Measurements from ENCODE around the gene TP53I13.
A peak's percentile ranks its signal among the peaks of the same experiment; 100 is the strongest.

Gene TP53I13

DNA sequence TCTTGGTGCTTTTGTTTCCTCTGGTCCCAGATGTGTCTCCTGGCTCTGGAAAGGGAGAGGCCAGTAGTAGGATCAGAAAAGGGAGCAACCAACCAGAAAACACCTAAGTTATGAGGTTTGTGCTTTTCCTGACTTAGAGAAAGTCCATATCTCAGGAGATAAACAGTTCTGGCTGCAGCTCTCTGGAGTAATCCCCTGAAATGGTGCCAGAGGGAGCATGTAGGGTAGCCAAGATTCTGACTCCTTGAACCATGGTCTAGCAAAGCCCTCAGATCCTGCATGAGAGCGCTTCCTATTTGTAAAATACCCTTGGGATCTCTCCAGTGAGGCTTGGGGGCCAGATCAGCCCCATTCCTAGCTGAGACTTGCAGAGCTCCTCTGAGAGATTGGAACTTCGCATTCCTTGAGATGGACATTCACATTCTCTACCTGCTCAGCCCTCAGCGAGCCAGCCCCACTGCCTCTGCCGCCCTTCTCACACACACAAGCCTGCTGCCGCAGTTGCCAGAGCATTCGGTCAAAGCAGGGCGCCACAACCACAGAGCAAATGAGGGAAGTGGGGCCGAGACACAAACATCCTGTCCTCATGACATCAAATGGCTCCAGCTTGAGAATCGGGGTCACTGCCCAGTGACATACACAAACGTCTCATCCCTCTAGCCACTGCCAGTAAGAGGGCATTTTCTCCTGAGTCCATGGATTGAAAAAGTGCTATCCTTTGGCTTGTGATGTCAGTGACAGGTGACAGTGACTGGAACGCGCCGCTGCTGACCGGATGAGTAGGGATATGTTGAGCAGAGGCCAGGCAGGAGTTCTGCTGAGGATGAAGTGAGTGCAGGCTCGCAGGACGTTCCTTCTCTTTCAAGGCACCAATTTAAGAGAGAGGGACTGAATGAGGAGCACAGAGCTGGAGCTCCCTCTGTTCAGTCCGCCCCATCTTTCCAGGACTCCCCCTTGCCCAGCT lies 6.7 kb upstream of the TP53I13 start:
- H3K9ac ChIP-seq (ENCODE audit: low read depth, low read length) = no peak overlapping the region
- no peaks in the 10 kb centered on the region for H3K9me3 ChIP-seq (ENCODE audit: control insufficient read depth, insufficient read depth, low read length)
- H3K4me1 ChIP-seq (ENCODE audit: insufficient read depth, low read length) = peaks cover 6% of the 10 kb centered on the region; the same call in 1 of the 2 replicates
- no peaks in the 10 kb centered on the region for H3K36me3 ChIP-seq (ENCODE audit: insufficient read depth, low read length)

DNA sequence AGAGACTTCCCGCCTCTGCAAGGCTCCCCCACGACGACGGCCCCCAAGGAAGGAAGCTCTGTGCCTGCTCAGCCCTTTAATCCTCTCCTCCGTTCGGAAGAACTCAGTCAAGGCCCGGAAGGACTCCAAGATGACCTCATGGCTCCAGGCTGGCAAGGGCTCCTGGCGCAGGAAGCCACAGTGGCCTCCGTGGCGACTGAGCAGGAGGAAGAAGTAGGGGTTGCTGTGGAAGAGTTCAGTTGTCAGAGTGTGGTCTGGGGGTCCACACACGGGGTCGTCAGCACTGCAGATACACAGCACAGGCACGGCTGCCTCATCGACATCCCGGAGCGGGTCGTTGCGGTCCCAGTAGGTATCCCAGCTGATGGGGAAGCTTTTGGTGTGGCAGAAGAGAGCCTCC lies 5.9 kb upstream of the TP53I13 start:
- no peak overlapping the region for H3K9ac ChIP-seq (ENCODE audit: low read depth, low read length)
- H3K36me3 ChIP-seq (ENCODE audit: insufficient read depth, low read length) = no peaks in the 10 kb centered on the region
- no peaks in the 10 kb centered on the region for H3K9me3 ChIP-seq (ENCODE audit: control insufficient read depth, insufficient read depth, low read length)
- H3K4me1 ChIP-seq (ENCODE audit: insufficient read depth, low read length) = peaks cover 6% of the 10 kb centered on the region; the same call in 1 of the 2 replicates

DNA sequence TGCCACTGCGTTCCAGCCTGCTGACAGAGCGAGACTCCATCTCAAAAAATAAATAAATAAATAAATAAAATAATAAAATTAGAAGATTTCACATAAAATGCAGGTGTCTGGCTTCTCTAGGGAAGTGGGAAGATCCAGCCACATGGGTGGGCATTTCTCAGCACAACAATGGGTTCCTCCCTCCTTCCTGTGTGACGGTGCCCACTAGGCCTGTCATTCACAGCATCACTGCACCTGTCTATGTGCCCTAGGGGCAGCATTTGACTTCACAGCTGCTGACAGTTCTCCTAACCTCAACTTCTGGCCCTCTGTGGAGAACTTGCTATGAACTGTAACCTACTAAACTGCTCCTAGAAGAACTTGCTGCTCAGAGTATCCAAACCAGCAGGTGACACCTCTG lies 4.7 kb upstream of the TP53I13 start:
- no peak overlapping the region for H3K9ac ChIP-seq (ENCODE audit: low read depth, low read length)
- H3K4me1 ChIP-seq (ENCODE audit: insufficient read depth, low read length) = peaks cover 6% of the 10 kb centered on the region; the same call in 1 of the 2 replicates
- H3K9me3 ChIP-seq (ENCODE audit: control insufficient read depth, insufficient read depth, low read length) = no peaks in the 10 kb centered on the region
- H3K36me3 ChIP-seq (ENCODE audit: insufficient read depth, low read length) = no peaks in the 10 kb centered on the region

DNA sequence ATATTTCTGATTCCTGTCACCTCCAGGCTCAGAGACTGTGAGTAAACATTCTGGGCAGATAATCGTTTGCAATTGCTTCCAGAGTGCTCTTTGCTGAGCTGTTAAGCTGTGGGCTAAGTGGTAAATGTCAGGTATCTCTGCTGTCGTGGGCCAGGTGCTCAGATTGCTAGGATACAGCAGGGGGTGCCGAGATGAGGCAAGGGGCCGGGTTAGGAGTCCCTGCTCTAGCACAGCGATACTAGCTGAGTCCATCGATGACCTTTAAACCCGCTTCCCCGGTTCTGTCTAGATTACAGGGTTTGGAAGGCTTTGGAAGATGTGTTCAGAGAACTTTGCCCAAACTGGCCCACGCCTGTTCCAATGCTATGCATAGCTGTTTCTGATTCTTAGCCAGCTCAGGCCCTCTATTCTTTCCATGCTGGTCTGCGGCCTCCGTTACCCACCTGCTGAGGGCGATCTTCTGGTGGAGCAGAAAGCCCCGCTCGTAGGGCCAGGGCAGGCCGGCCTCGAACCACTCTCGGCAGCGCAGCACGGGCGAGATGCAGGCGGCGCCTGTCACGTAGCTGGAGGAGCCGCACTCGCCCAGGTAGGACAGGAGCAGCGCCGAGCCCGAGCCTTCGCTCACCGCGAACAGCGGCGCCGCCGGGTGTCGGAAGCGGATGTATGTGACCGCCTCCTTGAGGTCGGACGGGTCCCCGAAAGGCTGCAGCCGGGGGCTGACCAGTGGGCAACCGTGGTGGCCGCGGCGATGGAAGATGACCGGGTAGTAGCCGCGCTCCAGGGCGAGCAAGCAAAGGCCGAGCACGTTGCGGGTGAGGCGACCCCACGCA lies 2.6 kb upstream of the TP53I13 start:
- no peaks in the 10 kb centered on the region for H3K36me3 ChIP-seq (ENCODE audit: insufficient read depth, low read length)
- H3K9me3 ChIP-seq (ENCODE audit: control insufficient read depth, insufficient read depth, low read length) = no peaks in the 10 kb centered on the region
- H3K4me1 ChIP-seq (ENCODE audit: insufficient read depth, low read length) = peaks cover 6% of the 10 kb centered on the region; the same call in 1 of the 2 replicates
- peak overlapping the region; percentile 54 for H3K9ac ChIP-seq (ENCODE audit: low read depth, low read length)

DNA sequence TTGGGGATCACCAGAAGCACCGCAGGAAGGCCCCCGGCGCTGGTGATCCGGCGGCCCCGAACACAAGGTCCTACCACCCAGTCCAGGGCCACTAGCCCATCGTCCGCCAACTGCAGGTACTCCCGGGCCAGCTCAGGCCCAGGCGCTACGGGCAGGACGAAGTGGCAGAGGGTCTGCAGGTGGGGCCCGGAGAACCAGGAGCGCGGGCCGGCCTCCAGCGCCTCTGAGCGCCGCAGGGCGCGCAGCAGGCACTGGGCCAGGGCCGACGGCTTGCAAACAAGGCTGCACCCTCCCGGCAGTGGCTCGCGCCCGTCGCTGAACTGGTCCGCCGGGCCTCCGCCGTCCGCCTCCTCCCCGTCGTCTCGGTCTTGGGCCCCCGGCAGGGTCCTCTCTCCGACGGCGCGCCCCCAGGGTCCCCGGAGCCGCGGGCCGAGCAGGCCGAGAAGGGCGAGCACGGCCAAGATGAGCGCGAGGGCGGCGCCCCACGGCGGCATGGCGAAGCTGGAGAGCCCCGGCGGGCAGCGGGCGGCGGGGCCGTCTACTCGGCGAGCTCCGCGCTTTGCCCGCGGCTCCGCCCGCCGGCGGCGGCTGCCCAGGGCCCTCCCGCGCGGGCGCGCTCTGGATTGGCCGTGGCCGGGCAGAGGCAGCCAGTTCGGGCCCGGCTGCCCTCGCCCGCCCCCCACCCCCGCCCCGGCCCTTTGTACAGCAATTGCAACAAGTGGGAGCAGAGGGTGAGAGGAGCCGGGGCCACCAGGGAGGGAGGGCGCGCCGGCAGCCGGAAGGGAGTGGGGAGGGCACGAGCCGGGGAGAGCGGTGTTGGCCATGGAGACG lies 1.8 kb upstream of the TP53I13 start, which contains the start of gene ABHD15:
TSS of gene ABHD15 (minus strand) at position 565 of the 831 bp plus-strand sequence. CDS start at position 494, 71 bp downstream.
- Histone ChIP-seq H3K9me3 (ENCODE audit: control insufficient read depth, insufficient read depth, low read length) (no peaks in the 10 kb centered on the region), H3K9ac (ENCODE audit: low read depth, low read length) (peak within 1 kb of the TSS; percentile 54), H3K4me1 (ENCODE audit: insufficient read depth, low read length) (peaks cover 6% of the 10 kb centered on the region; the same call in 1 of the 2 replicates), H3K36me3 (ENCODE audit: insufficient read depth, low read length) (no peaks in the 10 kb centered on the region)

DNA sequence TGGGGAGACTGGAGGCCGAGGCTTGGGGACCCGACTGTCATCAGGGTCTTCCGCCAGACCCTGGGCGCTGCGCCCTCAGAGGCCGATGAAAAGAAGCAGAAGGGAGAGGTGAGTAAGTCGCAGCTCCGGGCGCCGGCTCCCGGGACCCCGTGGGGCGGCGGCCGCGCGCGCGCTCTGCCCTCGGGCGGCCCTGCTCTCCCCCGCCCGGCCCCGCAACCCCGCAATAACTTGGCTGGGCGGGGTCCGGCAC lies 1.3 kb upstream of the TP53I13 start:
- Histone ChIP-seq H3K36me3 (ENCODE audit: insufficient read depth, low read length) (no peaks in the 10 kb centered on the region), H3K9ac (ENCODE audit: low read depth, low read length) (peak overlapping the region; percentile 54; the same call in 1 of the 2 replicates), H3K9me3 (ENCODE audit: control insufficient read depth, insufficient read depth, low read length) (no peaks in the 10 kb centered on the region), H3K4me1 (ENCODE audit: insufficient read depth, low read length) (peaks cover 7% of the 10 kb centered on the region; the same call in 1 of the 2 replicates)

DNA sequence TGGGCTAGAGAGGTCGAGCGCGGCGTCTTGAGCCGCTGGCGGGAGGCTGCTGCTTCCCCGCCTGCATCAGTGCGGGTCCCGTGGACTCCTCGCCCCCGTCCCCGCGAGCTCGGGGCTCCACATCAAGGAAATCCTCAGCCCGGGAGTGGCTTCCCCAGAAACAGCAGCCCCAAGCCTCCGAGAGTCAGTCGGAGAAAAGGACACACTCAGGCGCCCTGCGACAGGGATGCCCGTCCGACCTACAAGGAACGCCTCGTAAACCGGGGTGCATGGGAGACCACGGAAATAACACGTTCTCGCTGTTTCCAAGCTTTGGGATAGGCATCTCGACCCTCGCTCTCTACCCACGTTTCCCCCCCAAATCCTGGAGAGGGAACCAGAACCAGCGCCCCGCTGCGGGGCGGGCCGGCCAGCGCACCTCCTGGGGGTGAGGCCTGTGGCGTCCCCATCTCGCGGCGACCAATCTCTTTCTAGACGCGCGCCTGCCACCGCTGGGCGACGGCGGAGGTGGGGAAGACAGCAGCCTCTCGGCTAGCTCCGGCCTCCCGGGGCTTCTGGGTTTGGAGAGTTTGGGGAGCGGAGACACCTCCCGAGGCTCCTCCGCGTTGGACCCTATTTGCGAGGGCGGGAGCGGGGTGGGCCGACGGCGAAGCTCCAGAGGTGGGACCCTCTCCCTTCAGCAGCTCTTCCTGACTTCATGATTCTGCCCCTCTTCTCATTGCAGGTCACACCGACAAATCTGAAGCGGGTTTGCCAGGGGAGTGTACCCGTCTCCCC lies 759 bp upstream of the TP53I13 start:
- peaks cover 8% of the 10 kb centered on the region; the same call in 1 of the 2 replicates for H3K4me1 ChIP-seq (ENCODE audit: insufficient read depth, low read length)
- H3K36me3 ChIP-seq (ENCODE audit: insufficient read depth, low read length) = no peaks in the 10 kb centered on the region
- H3K9ac ChIP-seq (ENCODE audit: low read depth, low read length) = peak overlapping the region; percentile 54
- H3K9me3 ChIP-seq (ENCODE audit: control insufficient read depth, insufficient read depth, low read length) = no peaks in the 10 kb centered on the region

DNA sequence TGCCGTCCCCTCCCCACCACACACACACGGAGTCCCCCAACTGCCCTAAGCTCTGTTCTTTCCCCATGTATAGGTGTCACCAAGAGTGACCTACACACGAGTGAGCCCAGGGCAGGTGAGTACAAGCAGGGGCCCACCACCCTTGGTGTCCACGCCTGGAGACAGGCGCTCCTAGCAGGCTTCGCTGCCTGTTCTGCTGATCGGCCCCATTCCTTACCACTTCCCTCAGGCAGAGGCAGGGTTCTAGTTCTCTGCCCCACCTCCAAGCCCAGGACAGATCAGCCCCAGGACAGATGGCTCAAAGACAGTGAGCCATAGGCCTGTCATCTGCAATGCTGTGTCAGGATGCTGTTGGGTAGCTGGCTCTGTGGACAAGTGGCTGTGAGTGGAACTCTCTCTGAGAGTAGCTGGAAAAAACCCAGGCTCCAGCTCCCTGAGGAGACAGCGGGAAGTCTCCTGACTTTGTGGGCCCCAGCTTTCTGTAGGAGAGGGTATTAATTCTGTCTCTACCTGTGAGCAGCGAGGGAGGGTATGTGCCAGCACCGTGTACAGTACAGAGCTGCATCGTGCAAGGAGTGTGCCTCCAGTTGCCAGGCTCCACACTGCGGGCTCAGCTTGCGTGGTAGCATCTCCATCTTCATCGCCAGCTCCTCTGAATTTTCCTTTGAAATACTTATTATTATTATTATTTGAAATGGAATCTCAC lies 897 bp downstream of the TP53I13 start:
- H3K36me3 ChIP-seq (ENCODE audit: insufficient read depth, low read length) = no peaks in the 10 kb centered on the region
- H3K9me3 ChIP-seq (ENCODE audit: control insufficient read depth, insufficient read depth, low read length) = no peaks in the 10 kb centered on the region
- H3K4me1 ChIP-seq (ENCODE audit: insufficient read depth, low read length) = peaks cover 8% of the 10 kb centered on the region; the same call in 1 of the 2 replicates
- peak overlapping the region; percentile 59 for H3K9ac ChIP-seq (ENCODE audit: low read depth, low read length)

DNA sequence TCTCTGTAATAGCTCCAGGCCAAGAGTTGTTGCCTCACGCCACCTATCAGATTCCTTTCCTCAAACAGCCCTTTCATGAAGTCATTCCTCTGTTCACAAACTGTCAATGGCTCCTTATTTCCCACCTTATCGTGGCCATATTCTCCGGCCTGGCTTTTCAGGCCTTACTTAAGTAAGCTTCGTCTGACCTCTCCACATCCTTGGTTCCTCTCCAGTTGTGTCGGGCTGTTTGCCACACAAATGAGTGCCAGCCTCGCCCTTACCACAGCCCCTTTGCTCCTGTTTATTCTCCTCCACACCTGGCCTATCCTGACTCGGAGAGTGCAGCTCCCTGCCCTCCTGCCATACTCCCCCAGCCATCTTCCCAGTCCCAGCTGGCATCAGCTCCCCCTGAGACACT lies 2.0 kb downstream of the TP53I13 start:
- Histone ChIP-seq H3K4me1 (ENCODE audit: insufficient read depth, low read length) (peaks cover 6% of the 10 kb centered on the region; the same call in 1 of the 2 replicates), H3K9ac (ENCODE audit: low read depth, low read length) (no peak overlapping the region), H3K36me3 (ENCODE audit: insufficient read depth, low read length) (no peaks in the 10 kb centered on the region)

DNA sequence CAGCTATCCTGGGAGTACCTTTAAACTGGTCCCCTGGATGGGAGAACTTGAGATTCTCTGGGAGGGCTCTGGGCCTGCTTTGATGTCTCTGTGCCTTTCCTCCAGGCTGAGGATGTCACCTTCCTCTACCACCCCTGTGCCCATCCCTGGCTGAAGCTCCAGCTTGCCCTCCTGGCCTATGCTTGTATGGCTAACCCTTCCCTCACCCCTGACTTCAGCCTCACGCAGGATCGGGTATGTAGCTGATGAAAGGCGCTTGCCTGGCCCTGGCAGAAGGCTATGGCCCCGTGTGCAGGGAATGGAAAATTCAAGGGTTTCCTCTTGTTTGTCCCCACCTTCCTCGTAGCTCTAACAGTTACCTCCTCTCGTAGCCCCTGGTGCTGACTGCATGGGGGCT lies 3.0 kb downstream of the TP53I13 start:
- Histone ChIP-seq H3K4me1 (ENCODE audit: insufficient read depth, low read length) (peaks cover 3% of the 10 kb centered on the region; the same call in 1 of the 2 replicates), H3K36me3 (ENCODE audit: insufficient read depth, low read length) (no peaks in the 10 kb centered on the region), H3K9me3 (ENCODE audit: control insufficient read depth, insufficient read depth, low read length) (no peaks in the 10 kb centered on the region), H3K9ac (ENCODE audit: low read depth, low read length) (no peak overlapping the region)

More for the DNA sequence above, 2.0 kb downstream of the TP53I13 start:
- no peaks in the 10 kb centered on the region for H3K9me3 ChIP-seq (ENCODE audit: control insufficient read depth, insufficient read depth, low read length)

DNA sequence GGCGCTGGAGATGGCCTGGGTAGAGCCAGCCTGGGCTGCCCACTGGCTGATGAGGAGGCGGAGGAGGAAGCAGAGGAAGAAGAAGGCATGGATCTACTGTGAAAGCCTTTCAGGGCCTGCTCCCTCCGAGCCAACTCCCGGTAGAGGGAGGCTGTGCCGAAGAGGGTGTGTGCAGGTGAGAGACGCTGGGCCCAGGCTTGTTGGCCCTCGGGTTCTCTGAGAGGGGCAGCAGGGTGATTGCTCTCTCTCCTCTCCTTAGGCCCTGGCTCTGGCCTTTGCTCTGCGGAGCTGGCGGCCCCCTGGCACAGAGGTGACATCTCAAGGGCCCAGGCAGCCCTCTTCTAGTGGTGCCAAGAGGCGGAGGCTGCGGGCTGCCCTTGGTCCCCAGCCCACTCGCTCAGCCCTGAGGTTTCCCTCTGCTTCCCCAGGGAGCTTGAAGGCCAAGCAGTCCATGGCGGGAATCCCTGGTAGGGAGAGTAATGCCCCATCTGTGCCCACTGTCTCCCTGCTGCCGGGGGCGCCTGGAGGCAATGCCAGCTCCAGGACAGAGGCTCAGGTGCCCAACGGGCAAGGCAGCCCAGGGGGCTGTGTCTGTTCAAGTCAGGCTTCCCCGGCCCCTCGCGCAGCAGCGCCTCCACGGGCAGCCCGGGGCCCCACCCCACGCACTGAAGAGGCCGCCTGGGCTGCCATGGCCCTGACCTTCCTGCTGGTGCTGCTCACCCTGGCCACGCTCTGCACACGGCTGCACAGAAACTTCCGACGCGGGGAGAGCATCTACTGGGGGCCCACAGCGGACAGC lies 3.6 kb downstream of the TP53I13 start:
- no peaks in the 10 kb centered on the region for H3K36me3 ChIP-seq (ENCODE audit: insufficient read depth, low read length)
- peak overlapping the region; percentile 38; the same call in 1 of the 2 replicates for H3K9ac ChIP-seq (ENCODE audit: low read depth, low read length)
- peaks cover 3% of the 10 kb centered on the region; the same call in 1 of the 2 replicates for H3K4me1 ChIP-seq (ENCODE audit: insufficient read depth, low read length)
- H3K9me3 ChIP-seq (ENCODE audit: control insufficient read depth, insufficient read depth, low read length) = no peaks in the 10 kb centered on the region
